ENCODE measurements around the gene UQCR10. TPM values are rescaled to one million over a fixed set of nuclear protein-coding genes. Genes with fewer than 3 reads are reported as not detected.

The UQCR10 gene
- total RNA-seq, 1 donor from 2014 or later: 86.3 TPM

DNA sequence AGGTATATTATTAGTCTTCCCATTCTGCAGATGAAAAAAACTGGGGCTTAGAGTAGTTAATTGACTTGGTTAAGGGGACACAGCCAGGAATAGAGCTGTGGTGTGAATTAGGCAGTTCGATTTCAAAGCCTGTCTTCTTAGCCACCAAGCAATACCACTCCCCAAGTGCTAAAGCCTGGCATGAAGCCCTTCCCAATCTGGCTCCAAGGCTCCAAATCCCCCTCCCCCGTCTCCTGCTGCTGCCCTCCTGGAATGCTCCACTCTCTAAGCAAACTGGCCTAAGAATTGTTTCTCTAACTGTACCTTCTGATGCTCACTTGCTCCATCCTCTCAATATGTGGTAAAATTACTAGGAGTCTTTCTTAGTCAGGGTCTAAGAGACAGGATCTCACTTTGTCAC is 52.3 kb downstream of the UQCR10 start:
- TF ChIP-seq, protein P1, sequence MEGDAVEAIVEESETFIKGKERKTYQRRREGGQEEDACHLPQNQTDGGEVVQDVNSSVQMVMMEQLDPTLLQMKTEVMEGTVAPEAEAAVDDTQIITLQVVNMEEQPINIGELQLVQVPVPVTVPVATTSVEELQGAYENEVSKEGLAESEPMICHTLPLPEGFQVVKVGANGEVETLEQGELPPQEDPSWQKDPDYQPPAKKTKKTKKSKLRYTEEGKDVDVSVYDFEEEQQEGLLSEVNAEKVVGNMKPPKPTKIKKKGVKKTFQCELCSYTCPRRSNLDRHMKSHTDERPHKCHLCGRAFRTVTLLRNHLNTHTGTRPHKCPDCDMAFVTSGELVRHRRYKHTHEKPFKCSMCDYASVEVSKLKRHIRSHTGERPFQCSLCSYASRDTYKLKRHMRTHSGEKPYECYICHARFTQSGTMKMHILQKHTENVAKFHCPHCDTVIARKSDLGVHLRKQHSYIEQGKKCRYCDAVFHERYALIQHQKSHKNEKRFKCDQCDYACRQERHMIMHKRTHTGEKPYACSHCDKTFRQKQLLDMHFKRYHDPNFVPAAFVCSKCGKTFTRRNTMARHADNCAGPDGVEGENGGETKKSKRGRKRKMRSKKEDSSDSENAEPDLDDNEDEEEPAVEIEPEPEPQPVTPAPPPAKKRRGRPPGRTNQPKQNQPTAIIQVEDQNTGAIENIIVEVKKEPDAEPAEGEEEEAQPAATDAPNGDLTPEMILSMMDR (IDR thresholded peaks at IDR 0.05): no peak
- Histone ChIP-seq H3K36me3 (peaks cover 77% of the 10 kb centered on the region), H3K4me3 (no peak overlapping the region), H3K27me3 (no peaks in the 10 kb centered on the region), H3K4me1 (peaks cover 14% of the 10 kb centered on the region), H3K9me3 (no peaks in the 10 kb centered on the region), H3K27ac (no peak overlapping the region)
- intact Hi-C loops (cut with DNase I): no loop called here
- DNase-seq (no peak), ATAC-seq (no peak)

Other genes starting within 250 kb of the UQCR10 start
- 43.0 TPM for gene THOC5, start 213.6 kb upstream of the UQCR10 start, total RNA-seq
- gene NIPSNAP1, start 186.3 kb upstream of the UQCR10 start, total RNA-seq: 23.0 TPM
- gene NF2, start 163.7 kb upstream of the UQCR10 start, total RNA-seq: 43.9 TPM
- gene CABP7, start 47.4 kb upstream of the UQCR10 start, total RNA-seq: not detected
- 16.8 TPM for gene ZMAT5, start 362 bp upstream of the UQCR10 start, total RNA-seq
- 54.6 TPM for gene ASCC2, start 70.9 kb downstream of the UQCR10 start, total RNA-seq
- gene MTMR3, start 115.8 kb downstream of the UQCR10 start, total RNA-seq: 50.6 TPM